H1 (cell line): ENCODE measurements around the gene LONRF2. TPM values are rescaled to one million over a fixed set of nuclear protein-coding genes. Genes with fewer than 3 reads are reported as not detected.

Source experiments
- MAFK ChIP-seq: IDR thresholded peaks from 2 replicates; pipeline ENCODE4 v1.6.1; 2012; ENCODE audit warnings: low read depth, mild to moderate bottlenecking, improper control_type of control experiment, low read length
- polyA plus RNA-seq, 7 experiments: library from polyadenylated mRNA; depleted of rRNA in 3 of 7; stranded (reverse) in 5 of 7; unstranded in 2 of 7; fragments of >200 nt in 5 of 7; fragments of 200-250 nt in 2 of 7; gene quantifications; 1 replicate in 5 of 7; 2 replicates in 1 of 7; 4 replicates in 1 of 7; pipeline versions ENCODE4 v1.2.1 to v1.2.3, GENCODE V29; 2011 to 2013; ENCODE audit warnings: missing spikeins in 2 of 7, mixed read lengths in 2 of 7
- total RNA-seq: library from RNA; stranded (reverse); fragmentation: NEBNext Ultra II Directional; extraction: Animal tissue kit (Norgen Biotek cat#: 25700); gene quantifications from 2 replicates; pipeline ENCODE4 v1.2.1, GENCODE V29; 2021
- TF ChIP-seq, protein P1 (sequence below), 3 experiments: IDR thresholded peaks; 1 replicate in 2 of 3; 2 replicates in 1 of 3; pipeline versions ENCODE4 v1.5.1 to v1.6.1; 2011; ENCODE audit warnings: low read length in 3 of 3, mild to moderate bottlenecking in 3 of 3, inconsistent platforms in 2 of 3, low read depth in 1 of 3, moderate library complexity in 1 of 3; ENCODE audit not compliant: insufficient read depth in 1 of 3; ENCODE audit errors: control extremely low read depth in 1 of 3
- TF ChIP-seq, protein P2 (sequence below): IDR thresholded peaks from 2 replicates; pipeline ENCODE4 v1.6.1; 2012; ENCODE audit warnings: low read length, inconsistent platforms

The LONRF2 gene
- total and polyA plus RNA-seq, 2 of the 8 experiments (the other 6 are each of a cell fraction or from before 2014, with no cell fraction given) = 0.24 to 0.74 TPM

DNA sequence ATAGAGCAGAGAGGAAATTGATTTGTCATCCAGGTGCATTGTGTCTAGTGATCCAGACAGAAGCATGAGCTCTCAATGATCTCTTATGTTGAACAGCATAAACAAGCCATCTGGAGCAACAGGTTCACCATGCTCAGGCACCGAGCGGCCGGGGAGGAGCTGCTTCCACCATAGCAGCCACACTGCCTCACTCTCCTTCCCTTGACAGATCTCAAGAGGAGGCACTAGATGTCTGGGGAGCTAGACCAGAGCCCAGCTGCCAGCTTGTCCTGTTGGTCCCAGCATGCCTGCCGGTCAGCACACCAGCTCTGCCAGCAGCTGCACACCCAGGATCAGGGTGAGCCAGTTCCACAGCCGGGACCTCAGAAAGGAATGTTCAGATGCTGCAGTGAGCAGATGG is 17.5 kb upstream of the LONRF2 start (continued):
- TF ChIP-seq, protein P1, sequence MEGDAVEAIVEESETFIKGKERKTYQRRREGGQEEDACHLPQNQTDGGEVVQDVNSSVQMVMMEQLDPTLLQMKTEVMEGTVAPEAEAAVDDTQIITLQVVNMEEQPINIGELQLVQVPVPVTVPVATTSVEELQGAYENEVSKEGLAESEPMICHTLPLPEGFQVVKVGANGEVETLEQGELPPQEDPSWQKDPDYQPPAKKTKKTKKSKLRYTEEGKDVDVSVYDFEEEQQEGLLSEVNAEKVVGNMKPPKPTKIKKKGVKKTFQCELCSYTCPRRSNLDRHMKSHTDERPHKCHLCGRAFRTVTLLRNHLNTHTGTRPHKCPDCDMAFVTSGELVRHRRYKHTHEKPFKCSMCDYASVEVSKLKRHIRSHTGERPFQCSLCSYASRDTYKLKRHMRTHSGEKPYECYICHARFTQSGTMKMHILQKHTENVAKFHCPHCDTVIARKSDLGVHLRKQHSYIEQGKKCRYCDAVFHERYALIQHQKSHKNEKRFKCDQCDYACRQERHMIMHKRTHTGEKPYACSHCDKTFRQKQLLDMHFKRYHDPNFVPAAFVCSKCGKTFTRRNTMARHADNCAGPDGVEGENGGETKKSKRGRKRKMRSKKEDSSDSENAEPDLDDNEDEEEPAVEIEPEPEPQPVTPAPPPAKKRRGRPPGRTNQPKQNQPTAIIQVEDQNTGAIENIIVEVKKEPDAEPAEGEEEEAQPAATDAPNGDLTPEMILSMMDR (IDR thresholded peaks at IDR 0.05; ENCODE audit: control extremely low read depth in 1 of 3, insufficient read depth in 1 of 3, low read depth in 1 of 3, low read length in 3 of 3) = no peak
- no peak for TF ChIP-seq MAFK
- TF ChIP-seq, protein P2, sequence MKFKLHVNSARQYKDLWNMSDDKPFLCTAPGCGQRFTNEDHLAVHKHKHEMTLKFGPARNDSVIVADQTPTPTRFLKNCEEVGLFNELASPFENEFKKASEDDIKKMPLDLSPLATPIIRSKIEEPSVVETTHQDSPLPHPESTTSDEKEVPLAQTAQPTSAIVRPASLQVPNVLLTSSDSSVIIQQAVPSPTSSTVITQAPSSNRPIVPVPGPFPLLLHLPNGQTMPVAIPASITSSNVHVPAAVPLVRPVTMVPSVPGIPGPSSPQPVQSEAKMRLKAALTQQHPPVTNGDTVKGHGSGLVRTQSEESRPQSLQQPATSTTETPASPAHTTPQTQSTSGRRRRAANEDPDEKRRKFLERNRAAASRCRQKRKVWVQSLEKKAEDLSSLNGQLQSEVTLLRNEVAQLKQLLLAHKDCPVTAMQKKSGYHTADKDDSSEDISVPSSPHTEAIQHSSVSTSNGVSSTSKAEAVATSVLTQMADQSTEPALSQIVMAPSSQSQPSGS = no peak
